ENCODE data around the gene CRYBB1. TPM values are rescaled to one million over a fixed set of nuclear protein-coding genes. Genes with fewer than 3 reads are reported as not detected.

The CRYBB1 gene
- total and polyA plus RNA-seq, 2 experiments from 2014 or later: not detected

DNA sequence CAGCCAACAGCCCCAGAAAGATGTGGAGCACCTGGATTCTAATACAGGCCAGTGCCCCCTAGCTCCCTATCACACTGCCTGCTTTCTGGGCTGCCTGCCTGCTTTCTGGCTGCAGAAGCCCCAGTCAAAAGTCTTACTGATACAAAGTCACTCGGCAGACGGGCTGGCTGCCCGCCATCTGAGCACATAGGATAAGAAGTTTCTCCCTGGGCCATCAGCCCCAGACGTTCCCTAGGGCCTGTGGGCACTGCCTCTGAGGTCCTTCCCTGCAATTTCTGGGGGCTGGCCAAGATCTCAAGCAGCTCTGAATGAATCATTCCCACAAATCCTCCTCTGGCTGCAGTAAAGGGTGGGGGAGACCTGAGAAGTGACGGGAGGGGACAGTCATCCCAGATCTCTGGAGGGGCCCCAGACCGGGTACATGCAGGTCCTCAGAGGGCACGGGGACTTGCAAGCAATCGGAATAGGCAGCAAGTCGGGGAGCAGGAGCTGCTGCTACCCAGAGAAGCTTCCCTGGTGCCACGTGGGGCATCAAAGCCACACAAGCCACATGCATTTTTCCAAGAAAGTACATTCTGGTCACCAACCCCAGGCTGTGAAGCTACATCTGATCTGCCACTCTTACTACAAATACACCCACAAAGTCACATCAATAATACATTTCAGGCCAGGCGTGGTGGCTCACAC lies 32.6 kb downstream of the CRYBB1 start:
- H3K27ac ChIP-seq: no peak overlapping the region
- no peaks in the 10 kb centered on the region for H3K36me3 ChIP-seq (replicated peaks; ENCODE audit: insufficient read depth, low read depth)
- no peaks in the 10 kb centered on the region for H3K27me3 ChIP-seq
- no peak for TF ChIP-seq EZH2 (IDR thresholded peaks at IDR 0.05; ENCODE audit: borderline replicate concordance)
- TF ChIP-seq, protein P1, sequence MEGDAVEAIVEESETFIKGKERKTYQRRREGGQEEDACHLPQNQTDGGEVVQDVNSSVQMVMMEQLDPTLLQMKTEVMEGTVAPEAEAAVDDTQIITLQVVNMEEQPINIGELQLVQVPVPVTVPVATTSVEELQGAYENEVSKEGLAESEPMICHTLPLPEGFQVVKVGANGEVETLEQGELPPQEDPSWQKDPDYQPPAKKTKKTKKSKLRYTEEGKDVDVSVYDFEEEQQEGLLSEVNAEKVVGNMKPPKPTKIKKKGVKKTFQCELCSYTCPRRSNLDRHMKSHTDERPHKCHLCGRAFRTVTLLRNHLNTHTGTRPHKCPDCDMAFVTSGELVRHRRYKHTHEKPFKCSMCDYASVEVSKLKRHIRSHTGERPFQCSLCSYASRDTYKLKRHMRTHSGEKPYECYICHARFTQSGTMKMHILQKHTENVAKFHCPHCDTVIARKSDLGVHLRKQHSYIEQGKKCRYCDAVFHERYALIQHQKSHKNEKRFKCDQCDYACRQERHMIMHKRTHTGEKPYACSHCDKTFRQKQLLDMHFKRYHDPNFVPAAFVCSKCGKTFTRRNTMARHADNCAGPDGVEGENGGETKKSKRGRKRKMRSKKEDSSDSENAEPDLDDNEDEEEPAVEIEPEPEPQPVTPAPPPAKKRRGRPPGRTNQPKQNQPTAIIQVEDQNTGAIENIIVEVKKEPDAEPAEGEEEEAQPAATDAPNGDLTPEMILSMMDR (IDR thresholded peaks at IDR 0.05; ENCODE audit: poor library complexity): no peak
- no peak for TF ChIP-seq EZH2phosphoT487 (IDR thresholded peaks at IDR 0.05; ENCODE audit: low read depth, severe bottlenecking, unreplicated experiment)
- no peaks in the 10 kb centered on the region for H3K9me3 ChIP-seq (ENCODE audit: low read depth)
- H3K79me2 ChIP-seq: peaks cover 37% of the 10 kb centered on the region
- peak overlapping the region; percentile 0 for H3K4me2 ChIP-seq
- no peak overlapping the region for H3K4me3 ChIP-seq
- peaks cover 5% of the 10 kb centered on the region for H3K4me1 ChIP-seq (ENCODE audit: insufficient read depth)
- H2AFZ ChIP-seq: no peak overlapping the region
- H3K9me2 ChIP-seq (replicated peaks; ENCODE audit: insufficient read depth): no peaks in the 10 kb centered on the region
- H4K20me1 ChIP-seq (ENCODE audit: insufficient read depth, poor library complexity, severe bottlenecking): no peaks in the 10 kb centered on the region
- DNase-seq (ENCODE audit: low spot score): peak; percentile 62
- 69% methylated on average over 11 of the region's 11 CpGs for WGBS (ENCODE audit: low lambda C conversion rate, missing lambda C conversion rate)

DNA sequence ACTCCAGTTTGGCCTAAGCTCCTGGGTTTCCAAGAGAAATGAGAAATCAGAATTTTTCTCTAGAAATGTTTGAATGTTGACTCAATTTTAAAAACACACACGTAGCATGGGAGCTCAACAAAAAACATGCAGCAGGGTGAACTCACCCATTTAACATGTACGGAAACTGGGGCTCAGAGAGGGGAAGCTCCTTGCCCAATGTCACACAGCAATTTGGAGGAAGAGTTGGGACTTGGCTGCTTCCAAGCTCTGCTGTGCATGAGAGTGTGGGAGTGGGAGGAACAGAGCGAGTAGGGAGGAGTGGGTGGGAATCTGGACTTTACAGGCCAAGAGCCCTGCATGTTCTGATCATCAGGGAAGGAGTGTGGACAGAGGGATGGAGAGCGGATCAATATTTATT lies 33.8 kb downstream of the CRYBB1 start:
- Histone ChIP-seq H2AFZ (no peak overlapping the region), H3K4me3 (no peak overlapping the region), H3K27ac (no peak overlapping the region), H3K4me2 (no peak overlapping the region), H3K79me2 (peaks cover 33% of the 10 kb centered on the region), H4K20me1 (ENCODE audit: insufficient read depth, poor library complexity, severe bottlenecking) (no peaks in the 10 kb centered on the region), H3K9me3 (ENCODE audit: low read depth) (no peaks in the 10 kb centered on the region), H3K27me3 (no peaks in the 10 kb centered on the region), H3K4me1 (ENCODE audit: insufficient read depth) (peaks cover 5% of the 10 kb centered on the region), H3K36me3 (replicated peaks; ENCODE audit: insufficient read depth, low read depth) (no peaks in the 10 kb centered on the region), H3K9me2 (replicated peaks; ENCODE audit: insufficient read depth) (no peaks in the 10 kb centered on the region)
- TF ChIP-seq EZH2 (IDR thresholded peaks at IDR 0.05; ENCODE audit: borderline replicate concordance): no peak
- TF ChIP-seq EZH2phosphoT487 (IDR thresholded peaks at IDR 0.05; ENCODE audit: low read depth, severe bottlenecking, unreplicated experiment): no peak
- TF ChIP-seq, protein P1 (IDR thresholded peaks at IDR 0.05; ENCODE audit: poor library complexity): no peak
- no peak for DNase-seq (ENCODE audit: low spot score)
- WGBS (ENCODE audit: low lambda C conversion rate, missing lambda C conversion rate): 72% methylated on average over 4 of the region's 4 CpGs

DNA sequence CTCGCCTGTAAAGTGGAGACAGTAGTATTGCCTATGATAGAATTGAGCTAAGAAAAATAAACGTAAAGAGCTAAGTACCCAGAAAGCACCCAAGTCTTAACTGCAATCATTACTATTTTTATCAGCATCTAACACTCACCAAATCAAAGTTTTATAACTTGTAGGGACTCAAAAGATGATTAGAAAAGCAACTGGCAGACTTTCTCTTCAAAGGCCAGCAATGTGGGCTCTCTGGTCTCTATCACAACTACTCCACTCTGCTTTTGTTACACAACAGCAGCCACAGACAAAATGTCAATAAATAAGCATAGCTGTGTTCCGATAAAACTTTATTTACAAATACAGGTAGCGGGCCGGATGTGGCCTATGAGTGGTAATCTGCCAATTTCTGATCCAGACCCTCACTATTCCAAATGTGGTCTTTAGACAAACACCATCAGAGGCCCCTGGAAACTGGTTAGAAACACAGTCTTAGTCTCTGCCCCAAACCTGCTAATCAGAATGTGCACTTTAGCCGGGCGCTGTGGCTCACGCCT lies 36.1 kb downstream of the CRYBB1 start:
- TF ChIP-seq EZH2phosphoT487 (IDR thresholded peaks at IDR 0.05; ENCODE audit: low read depth, severe bottlenecking, unreplicated experiment) (no peak), EZH2 (IDR thresholded peaks at IDR 0.05; ENCODE audit: borderline replicate concordance) (no peak)
- TF ChIP-seq, protein P1 (IDR thresholded peaks at IDR 0.05; ENCODE audit: poor library complexity): no peak
- Histone ChIP-seq H4K20me1 (ENCODE audit: insufficient read depth, poor library complexity, severe bottlenecking) (no peaks in the 10 kb centered on the region), H3K4me1 (ENCODE audit: insufficient read depth) (peaks cover 5% of the 10 kb centered on the region), H2AFZ (no peak overlapping the region), H3K36me3 (replicated peaks; ENCODE audit: insufficient read depth, low read depth) (no peaks in the 10 kb centered on the region), H3K9me3 (ENCODE audit: low read depth) (no peaks in the 10 kb centered on the region), H3K79me2 (peaks cover 20% of the 10 kb centered on the region), H3K4me2 (no peak overlapping the region), H3K27ac (no peak overlapping the region), H3K4me3 (no peak overlapping the region), H3K9me2 (replicated peaks; ENCODE audit: insufficient read depth) (no peaks in the 10 kb centered on the region), H3K27me3 (no peaks in the 10 kb centered on the region)
- 94% methylated on average over 8 of the region's 8 CpGs for WGBS (ENCODE audit: low lambda C conversion rate, missing lambda C conversion rate)
- DNase-seq (ENCODE audit: low spot score): no peak

Data from hepatocyte (in vitro differentiated cells).